C4-2B (cell line): Measurements from ENCODE around the gene TCFL5.

Experiments
- CTCF ChIP-seq: fragments of 450-650 bp; conservative IDR thresholded peaks from 2 replicates; pipeline ENCODE4 v1.5.1; 2017; ENCODE audit warnings: mild to moderate bottlenecking
- ZFX ChIP-seq: fragments of 450-650 bp; IDR thresholded peaks from 2 replicates; pipeline ENCODE4 v1.6.1; 2017

- TF ChIP-seq CTCF = no peak
- no peak for TF ChIP-seq ZFX
These were observed 18.0 kb downstream of the TCFL5 start for GRCh38 chr20:62843656-62844055.
